HCT116 (cell line): ENCODE data around the gene RASSF5. TPM values are rescaled to one million over a fixed set of nuclear protein-coding genes. Genes with fewer than 3 reads are reported as not detected.

ENCODE experiments used
- ATAC-seq: fragments of 200-7000 bp; cut with Tn5 transposase; 2 replicates; pipeline ENCODE4 v1.9.1; 2020; ENCODE audit warnings: mild to moderate bottlenecking, moderate library complexity
- BruUV-seq: library from RNA; stranded (reverse); fragments of 400-500 nt; replicated peaks from 2 replicates; lab custom pipeline; 2021; lab: Mats Ljungman, UMichigan
- CTCF ChIA-PET: fragments of 300-600 bp; sonication (Branson Sonifier 250); formaldehyde crosslinking; loops from one replicate; lab custom pipeline; 2021; ENCODE audit warnings: antibody characterized with exemption; lab: Charles Lee
- POLR2A ChIA-PET: fragments of 300-600, 350-600 bp; sonication (Branson Sonifier 250); formaldehyde crosslinking; loops from one replicate; lab custom pipeline; 2021; ENCODE audit warnings: antibody characterized with exemption; lab: Charles Lee
- RAD21 ChIA-PET, 2 experiments: fragments of 300-600 bp; sonication (Branson Sonifier 250); formaldehyde crosslinking; loops; one replicate each; lab custom pipeline; 2023; ENCODE audit warnings: low total read pairs in 2 of 2; ENCODE audit not compliant: uncharacterized antibody in 2 of 2, unreplicated experiment in 2 of 2, low non-redundant PET in 1 of 2; lab: Charles Lee
- DNase-seq: peaks from one replicate; pipeline ENCODE4 v3.0.0-alpha.2; 2010; ENCODE audit warnings: low read depth, low spot score
- H2AFZ ChIP-seq: fragments of 200-600 bp; shearing (Covaris generic), sonication (generic); 2 replicates; pipeline ENCODE4 v1.6.1; 2017; ENCODE audit warnings: low read depth, mixed run types, mixed read lengths, antibody characterized with exemption, low read length; ENCODE audit not compliant: poor library complexity, severe bottlenecking
- H3K27ac ChIP-seq: 2 replicates; pipeline ENCODE4 v1.5.1; 2012; ENCODE audit warnings: low read depth, low read length
- H3K27me3 ChIP-seq: fragments of 200-600 bp; sonication (generic); 2 replicates; pipeline ENCODE4 v1.6.1; 2016; ENCODE audit warnings: mixed run types, low read length, mixed read lengths; ENCODE audit not compliant: insufficient read depth
- H3K36me3 ChIP-seq, 2 experiments: fragments of 200-500 bp in 1 of 2; fragments of 200-600 bp in 1 of 2; sonication (Bioruptor generic) in 1 of 2; sonication (generic) in 1 of 2; 2 replicates each; pipeline versions ENCODE4 v1.5.1 to v1.6.1; 2014 to 2016; ENCODE audit warnings: low read length in 2 of 2, inconsistent platforms in 1 of 2, mixed read lengths in 1 of 2, mixed run types in 1 of 2; ENCODE audit not compliant: insufficient read depth in 2 of 2, control insufficient read depth in 1 of 2
- H3K4me1 ChIP-seq, 2 experiments: fragments of 200-600 bp in 1 of 2; sonication (generic) in 1 of 2; 2 replicates each; pipeline versions ENCODE4 v1.5.1 to v1.6.1; 2012 to 2017; ENCODE audit warnings: low read length in 2 of 2, inconsistent platforms in 1 of 2, mild to moderate bottlenecking in 1 of 2, mixed read lengths in 1 of 2, mixed run types in 1 of 2, moderate library complexity in 1 of 2; ENCODE audit not compliant: insufficient read depth in 2 of 2, control insufficient read depth in 1 of 2
- H3K4me2 ChIP-seq: fragments of 200-600 bp; sonication (generic); 2 replicates; pipeline ENCODE4 v1.6.1; 2017; ENCODE audit warnings: mixed run types, low read length, mixed read lengths
- H3K4me3 ChIP-seq, 2 experiments: fragments of 200-600 bp in 1 of 2; sonication (generic) in 1 of 2; replicated peaks in 1 of 2; 2 replicates each; pipeline ENCODE4 v1.5.1; 2011 to 2016; ENCODE audit warnings: low read length in 2 of 2, control low read depth in 1 of 2, low read depth in 1 of 2, mild to moderate bottlenecking in 1 of 2, mixed read lengths in 1 of 2, mixed run types in 1 of 2
- H3K79me2 ChIP-seq: fragments of 200-600 bp; sonication (generic); 2 replicates; pipeline ENCODE4 v1.6.1; 2017; ENCODE audit warnings: mild to moderate bottlenecking, mixed run types, low read length, moderate library complexity, mixed read lengths; ENCODE audit not compliant: insufficient read depth
- H3K9ac ChIP-seq: fragments of 200-600 bp; sonication (generic); 2 replicates; pipeline ENCODE4 v1.6.1; 2016; ENCODE audit warnings: low read length, mixed read lengths
- H3K9me2 ChIP-seq: fragments of 200-600 bp; sonication (generic), shearing (Covaris generic); 2 replicates; pipeline ENCODE4 v1.6.1; 2017; ENCODE audit warnings: mixed run types, mild to moderate bottlenecking, moderate library complexity; ENCODE audit not compliant: insufficient read depth
- H3K9me3 ChIP-seq, 2 experiments: fragments of 200-500 bp in 1 of 2; fragments of 200-600 bp in 1 of 2; sonication (Bioruptor generic) in 1 of 2; sonication (generic) in 1 of 2; 2 replicates each; pipeline ENCODE4 v1.6.1; 2014 to 2017; ENCODE audit warnings: low read length in 2 of 2, mixed read lengths in 2 of 2, inconsistent platforms in 1 of 2, low read depth in 1 of 2, mild to moderate bottlenecking in 1 of 2, mixed run types in 1 of 2, moderate library complexity in 1 of 2; ENCODE audit not compliant: control insufficient read depth in 1 of 2, insufficient read depth in 1 of 2
- H4K20me1 ChIP-seq: fragments of 200-600 bp; sonication (generic), shearing (Covaris generic); 2 replicates; pipeline ENCODE4 v1.6.1; 2017; ENCODE audit warnings: mixed run types, mild to moderate bottlenecking, moderate library complexity; ENCODE audit not compliant: insufficient read depth
- ATF3 ChIP-seq: IDR thresholded peaks from 2 replicates; pipeline ENCODE4 v1.6.1; 2012
- CBX3 ChIP-seq: IDR thresholded peaks from 2 replicates; pipeline ENCODE4 v1.6.1; 2012; ENCODE audit warnings: low read depth
- CEBPB ChIP-seq: IDR thresholded peaks from 2 replicates; pipeline ENCODE4 v1.6.1; 2012; ENCODE audit warnings: low read depth
- CTCF ChIP-seq, 3 experiments: fragments of 200-600 bp in 1 of 3; sonication (generic) in 1 of 3; IDR thresholded peaks in 2 of 3; conservative IDR thresholded peaks in 1 of 3; 2 replicates each; pipeline ENCODE4 v1.5.1; 2012 to 2017; ENCODE audit warnings: low read depth in 2 of 3, low read length in 2 of 3, antibody characterized with exemption in 1 of 3, borderline replicate concordance in 1 of 3, control low read depth in 1 of 3, mild to moderate bottlenecking in 1 of 3, mixed read lengths in 1 of 3, mixed run types in 1 of 3, moderate library complexity in 1 of 3; ENCODE audit not compliant: insufficient read depth in 1 of 3
- EGR1 ChIP-seq: IDR thresholded peaks from 2 replicates; pipeline ENCODE4 v1.6.1; 2012; ENCODE audit warnings: low read depth
- ELF1 ChIP-seq: IDR thresholded peaks from 2 replicates; pipeline ENCODE4 v1.6.1; 2012; ENCODE audit warnings: low read depth, borderline replicate concordance
- EZH2 ChIP-seq: fragments of 200-600 bp; sonication (generic); IDR thresholded peaks from 2 replicates; pipeline ENCODE4 v1.6.1; 2017; ENCODE audit warnings: antibody characterized with exemption, mixed run types
- JUND ChIP-seq: IDR thresholded peaks from 2 replicates; pipeline ENCODE4 v1.6.1; 2012
- POLR2A ChIP-seq: IDR thresholded peaks from 2 replicates; pipeline ENCODE4 v1.7.0; 2011; ENCODE audit warnings: borderline replicate concordance; ENCODE audit not compliant: insufficient read depth, insufficient read length; ENCODE audit errors: extremely low read depth
- POLR2AphosphoS5 ChIP-seq: IDR thresholded peaks from 2 replicates; pipeline ENCODE4 v1.6.1; 2011; ENCODE audit warnings: mild to moderate bottlenecking, low read depth, low read length, moderate library complexity
- RAD21 ChIP-seq: IDR thresholded peaks from 2 replicates; pipeline ENCODE4 v1.6.1; 2012; ENCODE audit warnings: low read depth, mild to moderate bottlenecking
- SIN3A ChIP-seq: IDR thresholded peaks from 2 replicates; pipeline ENCODE4 v1.6.1; 2012; ENCODE audit warnings: low read depth
- SRF ChIP-seq: IDR thresholded peaks from 2 replicates; pipeline ENCODE4 v1.6.1; 2012; ENCODE audit warnings: low read depth
- ZNF274 ChIP-seq: fragments of 200-500 bp; sonication (Bioruptor generic); IDR thresholded peaks from 2 replicates; pipeline ENCODE4 v1.6.1; 2014; ENCODE audit warnings: mild to moderate bottlenecking, low read depth, low read length, inconsistent platforms
- intact Hi-C: fragments of 100-400 bp; cut with micrococcal nuclease; formaldehyde crosslinking; loops from 2 replicates; pipeline ENCODE4 v1.10.0; 2022
- total RNA-seq: library from RNA; stranded (reverse); gene quantifications from one replicate; pipeline ENCODE4 v1.2.1, GENCODE V29; 2021; ENCODE audit not compliant: unreplicated experiment
- TF ChIP-seq, protein P1 (sequence below): IDR thresholded peaks from 2 replicates; pipeline ENCODE4 v1.6.1; 2011; ENCODE audit warnings: mild to moderate bottlenecking, low read length, moderate library complexity; ENCODE audit not compliant: insufficient replicate concordance; ENCODE audit errors: extremely low read depth

Gene RASSF5
- total RNA-seq, 1 experiment from 2014 or later = 5.4 TPM

DNA sequence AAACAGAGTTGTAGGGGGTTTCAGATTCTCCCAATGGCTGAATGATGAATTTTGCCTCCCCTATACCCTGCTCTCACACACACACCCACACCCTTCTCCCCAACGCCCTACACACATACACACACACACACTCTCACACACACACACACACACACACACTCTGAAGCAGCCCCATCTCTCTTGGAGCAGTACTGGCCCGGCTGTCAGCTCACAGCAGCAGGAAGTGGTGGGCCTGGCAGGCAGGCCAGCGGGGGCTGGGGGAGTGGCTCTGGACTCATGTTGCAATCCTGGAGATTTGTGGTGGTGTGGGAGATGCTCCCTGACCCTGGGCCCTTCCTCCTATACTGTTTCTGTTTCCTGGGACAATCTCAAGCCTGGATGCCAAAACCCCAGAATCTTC, 34.9 kb upstream of the RASSF5 start:
- ATAC-seq (no peak), DNase-seq (no peak)
- BruUV-seq = no TSS peak
- Histone ChIP-seq H3K4me1 (peaks cover 19 to 31% of the 10 kb centered on the region in 2 experiments; a peak in 3 of 4 replicates), H3K36me3 (no peaks in the 10 kb centered on the region), H3K9me3 (no peaks in the 10 kb centered on the region), H3K27me3 (no peaks in the 10 kb centered on the region), H4K20me1 (no peaks in the 10 kb centered on the region), H3K9ac (no peak overlapping the region), H3K27ac (no peak overlapping the region), H3K4me3 (no peak overlapping the region), H3K4me2 (no peak overlapping the region), H2AFZ (no peak overlapping the region), H3K9me2 (no peaks in the 10 kb centered on the region), H3K79me2 (no peaks in the 10 kb centered on the region)
- ChIA-PET CTCF (no interaction called here), POLR2A (no interaction called here), RAD21 (no interaction called here)
- TF ChIP-seq, protein P1, sequence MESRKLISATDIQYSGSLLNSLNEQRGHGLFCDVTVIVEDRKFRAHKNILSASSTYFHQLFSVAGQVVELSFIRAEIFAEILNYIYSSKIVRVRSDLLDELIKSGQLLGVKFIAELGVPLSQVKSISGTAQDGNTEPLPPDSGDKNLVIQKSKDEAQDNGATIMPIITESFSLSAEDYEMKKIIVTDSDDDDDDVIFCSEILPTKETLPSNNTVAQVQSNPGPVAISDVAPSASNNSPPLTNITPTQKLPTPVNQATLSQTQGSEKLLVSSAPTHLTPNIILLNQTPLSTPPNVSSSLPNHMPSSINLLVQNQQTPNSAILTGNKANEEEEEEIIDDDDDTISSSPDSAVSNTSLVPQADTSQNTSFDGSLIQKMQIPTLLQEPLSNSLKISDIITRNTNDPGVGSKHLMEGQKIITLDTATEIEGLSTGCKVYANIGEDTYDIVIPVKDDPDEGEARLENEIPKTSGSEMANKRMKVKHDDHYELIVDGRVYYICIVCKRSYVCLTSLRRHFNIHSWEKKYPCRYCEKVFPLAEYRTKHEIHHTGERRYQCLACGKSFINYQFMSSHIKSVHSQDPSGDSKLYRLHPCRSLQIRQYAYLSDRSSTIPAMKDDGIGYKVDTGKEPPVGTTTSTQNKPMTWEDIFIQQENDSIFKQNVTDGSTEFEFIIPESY = no peak
- no peak for TF ChIP-seq ATF3
- no peak for TF ChIP-seq RAD21
- no peak for TF ChIP-seq EZH2
- intact Hi-C loops = no loop called here

DNA sequence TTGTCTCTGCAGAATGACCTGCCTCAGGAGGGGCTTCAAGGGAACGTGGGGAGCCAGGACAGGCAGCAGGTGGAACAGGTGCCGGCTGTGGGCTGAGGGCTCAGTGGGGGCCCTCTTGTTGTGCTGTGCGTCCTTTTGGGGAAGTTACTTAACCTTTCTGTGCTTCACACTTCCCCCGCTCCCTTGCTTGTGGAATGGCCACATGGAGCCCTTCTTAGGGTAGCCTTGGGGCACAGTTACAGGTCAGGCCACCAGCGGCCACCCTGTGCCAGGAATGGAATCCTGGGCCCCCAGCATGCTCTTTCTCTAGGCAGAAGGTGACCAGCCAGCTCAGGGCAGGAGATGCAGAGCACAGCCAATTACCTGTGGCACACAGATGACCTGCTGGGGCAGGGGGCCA, 34.4 kb upstream of the RASSF5 start:
- no peak overlapping the region; the same call in 1 of the 2 replicates for H3K27ac ChIP-seq
- POLR2A ChIA-PET = no interaction called here
- BruUV-seq = no TSS peak
- no peaks in the 10 kb centered on the region for H3K27me3 ChIP-seq
- no peaks in the 10 kb centered on the region for H3K9me2 ChIP-seq
- intact Hi-C loops = no loop called here
- CTCF ChIA-PET = no interaction called here
- H3K9me3 ChIP-seq = no peaks in the 10 kb centered on the region
- H4K20me1 ChIP-seq = no peaks in the 10 kb centered on the region
- H3K79me2 ChIP-seq = no peaks in the 10 kb centered on the region
- RAD21 ChIA-PET = no interaction called here
- no peak overlapping the region for H3K4me3 ChIP-seq
- no peaks in the 10 kb centered on the region for H3K36me3 ChIP-seq
- no peak overlapping the region for H3K9ac ChIP-seq
- DNase-seq (no peak), ATAC-seq (no peak)
- no peak overlapping the region for H3K4me2 ChIP-seq
- no peak overlapping the region for H2AFZ ChIP-seq
- H3K4me1 ChIP-seq = peaks cover 19 to 31% of the 10 kb centered on the region in 2 experiments; a peak in 3 of 4 replicates
- no peak for TF ChIP-seq CEBPB
- no peak for TF ChIP-seq EZH2
- TF ChIP-seq JUND = no peak
- no peak for TF ChIP-seq POLR2AphosphoS5
- no peak for TF ChIP-seq SRF
- no peak for TF ChIP-seq ZNF274
- TF ChIP-seq EGR1 = no peak
- TF ChIP-seq CTCF (IDR thresholded peaks at IDR 0.05 in 2 of 3, conservative IDR thresholded peaks at IDR 0.05 in 1 of 3; ENCODE audit: borderline replicate concordance in 1 of 3, insufficient read depth in 1 of 3, low read depth in 2 of 3, low read length in 2 of 3) = no peak
- TF ChIP-seq POLR2A = no peak
- TF ChIP-seq ELF1 = no peak
- TF ChIP-seq CBX3 = no peak
- TF ChIP-seq SIN3A = no peak
- TF ChIP-seq, protein P1 = no peak
